HepG2 (cell line): ENCODE measurements around the gene S100A13. TPM values are rescaled to one million over a fixed set of nuclear protein-coding genes. Genes with fewer than 3 reads are reported as not detected.

Experiments used
- ATAC-seq: fragments of 200-7000 bp; cut with Tn5 transposase; 3 replicates; pipeline ENCODE4 v1.9.1; 2020; ENCODE audit warnings: mild to moderate bottlenecking, moderate library complexity
- BruUV-seq: library from RNA; stranded (reverse); fragments of 400-500 nt; replicated peaks from 2 replicates; lab custom pipeline; 2021; lab: Mats Ljungman, UMichigan
- CTCF ChIA-PET: fragments of 300-600 bp; formaldehyde crosslinking; extraction: SDS; loops from one replicate; lab custom pipeline; 2021; ENCODE audit warnings: low total read pairs, inconsistent platforms, low intra/inter-chr PET ratio; lab: Yijun Ruan, JAX
- POLR2A ChIA-PET: fragments of 350-600 bp; sonication (Branson Sonifier 250); formaldehyde crosslinking; loops from one replicate; lab custom pipeline; 2020; ENCODE audit warnings: antibody characterized with exemption, inconsistent platforms; lab: Yijun Ruan, JAX
- DNase-seq: peaks from one replicate; pipeline ENCODE4 v3.0.0-alpha.2; 2015; ENCODE audit warnings: low spot score
- FAIRE-seq: peaks from 3 replicates; lab custom pipeline; 2011; peaks lifted over from hg19 to GRCh38; lab: Jason Lieb, UNC
- H2AFZ ChIP-seq: one replicate; pipeline ENCODE4 v1.6.1; 2011; ENCODE audit warnings: low read length, inconsistent platforms
- H3K27ac ChIP-seq: fragments of 300-600 bp; 3 replicates; pipeline ENCODE4 v1.8.0; 2011; ENCODE audit warnings: mixed run types, mild to moderate bottlenecking, mixed read lengths, low read length, inconsistent platforms; ENCODE audit not compliant: insufficient read depth; ENCODE audit errors: extremely low read length
- H3K27me3 ChIP-seq, 2 experiments: fragments of 200-600 bp in 1 of 2; 2 replicates in 1 of 2; 3 replicates in 1 of 2; pipeline versions ENCODE4 v1.6.0 to v1.8.0; 2011; ENCODE audit warnings: low read length in 2 of 2, mild to moderate bottlenecking in 2 of 2, moderate library complexity in 2 of 2, inconsistent platforms in 1 of 2; ENCODE audit not compliant: insufficient read depth in 2 of 2, control insufficient read depth in 1 of 2
- H3K36me3 ChIP-seq, 2 experiments: fragments of 200-600 bp in 1 of 2; replicated peaks in 1 of 2; 2 replicates in 1 of 2; 3 replicates in 1 of 2; pipeline versions ENCODE4 v1.5.1 to v1.8.0; 2011; ENCODE audit warnings: low read length in 2 of 2, inconsistent platforms in 1 of 2; ENCODE audit not compliant: insufficient read depth in 2 of 2, control insufficient read depth in 1 of 2
- H3K4me1 ChIP-seq: 2 replicates; pipeline ENCODE4 v1.5.1; 2012; ENCODE audit warnings: low read length, inconsistent platforms; ENCODE audit not compliant: insufficient read depth
- H3K4me2 ChIP-seq: 2 replicates; pipeline ENCODE4 v1.6.0; 2011; ENCODE audit warnings: low read depth, low read length, inconsistent platforms
- H3K4me3 ChIP-seq, 3 experiments: fragments of 200-600 bp in 1 of 3; sonication (generic), shearing (Covaris generic) in 1 of 3; replicated peaks in 1 of 3; 2 replicates each; pipeline ENCODE4 v1.5.1; 2011 to 2016; ENCODE audit warnings: low read length in 3 of 3, inconsistent platforms in 2 of 3, low read depth in 2 of 3, mild to moderate bottlenecking in 2 of 3, control low read depth in 1 of 3, mixed read lengths in 1 of 3; ENCODE audit not compliant: insufficient read depth in 1 of 3
- H3K79me2 ChIP-seq: one replicate; pipeline ENCODE4 v1.6.1; 2011; ENCODE audit warnings: low read length, inconsistent platforms; ENCODE audit not compliant: insufficient read depth
- H3K9ac ChIP-seq: 2 replicates; pipeline ENCODE4 v1.6.0; 2011; ENCODE audit warnings: mild to moderate bottlenecking, low read depth, low read length, inconsistent platforms; ENCODE audit not compliant: insufficient read depth
- H3K9me3 ChIP-seq: 2 replicates; pipeline ENCODE4 v1.5.1; 2012; ENCODE audit warnings: mild to moderate bottlenecking, low read length
- H4K20me1 ChIP-seq: 2 replicates; pipeline ENCODE4 v1.6.0; 2011; ENCODE audit warnings: inconsistent platforms, mild to moderate bottlenecking, low read length, moderate library complexity; ENCODE audit not compliant: insufficient read depth
- ELF1 ChIP-seq: sonication (generic); formaldehyde crosslinking; IDR thresholded peaks from 2 replicates; pipeline ENCODE4 v1.4.0; 2020; ENCODE audit warnings: missing genetic modification reagents
- KLF11 ChIP-seq: IDR thresholded peaks from 2 replicates; pipeline ENCODE4 v1.6.1; 2016; ENCODE audit warnings: missing compliant biosample characterization
- MLLT10 ChIP-seq: sonication (generic); formaldehyde crosslinking; IDR thresholded peaks from 2 replicates; pipeline ENCODE4 v1.4.0; 2020; ENCODE audit warnings: missing genetic modification reagents
- ONECUT2 ChIP-seq: sonication (generic); formaldehyde crosslinking; IDR thresholded peaks from 2 replicates; pipeline ENCODE4 v1.4.0; 2020; ENCODE audit warnings: missing genetic modification reagents
- SNAI1 ChIP-seq: sonication (generic); formaldehyde crosslinking; IDR thresholded peaks from 2 replicates; pipeline ENCODE4 v1.5.0; 2020; ENCODE audit warnings: mild to moderate bottlenecking, missing genetic modification reagents, borderline replicate concordance
- ZNF432 ChIP-seq: sonication (generic); formaldehyde crosslinking; IDR thresholded peaks from 2 replicates; pipeline ENCODE4 v1.5.0; 2020; ENCODE audit warnings: missing genetic modification reagents, mild to moderate bottlenecking, borderline replicate concordance
- ZNF780A ChIP-seq: sonication (generic); formaldehyde crosslinking; IDR thresholded peaks from 2 replicates; pipeline ENCODE4 v1.8.0; 2022; ENCODE audit warnings: mild to moderate bottlenecking, missing genetic modification reagents, moderate library complexity
- ZNF781 ChIP-seq: sonication (generic); formaldehyde crosslinking; IDR thresholded peaks from 2 replicates; pipeline ENCODE4 v1.5.1; 2020; ENCODE audit warnings: borderline replicate concordance, mild to moderate bottlenecking, missing genetic modification reagents; ENCODE audit errors: not compliant biosample characterization
- ZNF788 ChIP-seq: sonication (generic); formaldehyde crosslinking; IDR thresholded peaks from 2 replicates; pipeline ENCODE4 v1.5.0; 2020; ENCODE audit warnings: mild to moderate bottlenecking, missing genetic modification reagents, borderline replicate concordance
- WGBS: methylation state at CpG from one replicate; pipeline ENCODE4 v1.1.6; 2017; ENCODE audit warnings: low lambda C conversion rate; 5-methylcytosine and 5-hydroxymethylcytosine counted together
- in situ Hi-C: cut with HindIII; loops from 2 replicates; pipeline ENCODE4 v1.10.0; 2017; ENCODE audit warnings: low pct_unique_long_range_greater_than_20kb; ENCODE audit not compliant: extremely low pct_ligation_motif_present
- intact Hi-C: fragments of 100-400 bp; cut with micrococcal nuclease; formaldehyde crosslinking; loops from one replicate; pipeline ENCODE4 v1.10.0; 2022; ENCODE audit not compliant: unreplicated experiment
- polyA plus RNA-seq, 8 experiments: library from polyadenylated mRNA; depleted of rRNA in 3 of 8; stranded (reverse) in 7 of 8; unstranded in 1 of 8; fragments of >200 nt; fragmentation: Illumina TruSeq in 4 of 8; extraction: Trizol in 4 of 8; gene quantifications; 2 replicates each; pipeline versions ENCODE4 v1.2.1 to v1.2.3, GENCODE V29; 2011 to 2016; ENCODE audit warnings: low read depth in 4 of 8, missing spikeins in 1 of 8, mixed read lengths in 1 of 8; ENCODE audit not compliant: insufficient read depth in 1 of 8
- total RNA-seq, 5 experiments: library from RNA; depleted of rRNA; stranded (reverse); fragments of >200 nt; fragmentation: Illumina TruSeq; extraction: Trizol; gene quantifications; 2 replicates each; pipeline ENCODE4 v1.2.3, GENCODE V29; 2016; ENCODE audit warnings: low read depth in 1 of 5

Gene S100A13
- total and polyA plus RNA-seq, 2 of the 13 experiments (the other 11 are each of a cell fraction or from before 2014, with no cell fraction given): 89.5 to 172 TPM

DNA sequence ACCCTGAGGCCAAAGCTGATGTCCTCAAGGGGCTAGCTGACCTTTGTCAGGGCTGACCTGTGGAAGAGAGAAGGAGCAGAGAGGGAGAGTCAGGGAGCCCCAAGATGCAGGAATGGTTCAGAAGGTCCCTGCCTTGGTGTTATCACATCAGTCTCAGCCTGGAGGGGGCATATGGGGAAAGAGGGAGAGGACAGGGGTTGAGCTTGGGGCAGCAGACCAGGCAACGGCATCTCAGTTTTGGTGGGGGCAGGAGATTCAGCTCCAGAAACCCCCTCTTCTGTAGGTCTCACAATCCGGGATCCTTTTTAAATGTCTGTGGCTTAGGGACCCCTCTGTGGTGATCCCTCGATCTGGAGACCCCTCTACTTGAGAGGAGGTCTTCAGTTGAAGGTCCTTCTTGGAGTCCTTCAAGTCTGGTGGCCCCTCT is 815 bp downstream of the S100A13 start:
- peak overlapping the region; percentile 63 to 84 (median 74) for H3K4me3 ChIP-seq
- WGBS: no CpG with 5 or more reads among the region's 3 CpGs
- no TSS peak for BruUV-seq
- TF ChIP-seq ZNF788 (CRISPR knock-in tag) (0 out of 2 replicates have a peak, but pooled peaks have one; percentile 24), ELF1 (CRISPR knock-in tag) (no peak), ZNF432 (no peak), ZNF780A (CRISPR knock-in tag) (no peak), ONECUT2 (no peak)
- TF ChIP-seq, all 625 proteins: peak for 1
- H3K27ac ChIP-seq: peak overlapping the region; percentile 75
- no peaks in the 10 kb centered on the region for H3K9me3 ChIP-seq
- CTCF ChIA-PET: interaction anchor here (2.0 kb wide), 1 partner anchor 54 kb away, joined by 18 read pairs; no protein-coding TSS in a partner anchor
- H4K20me1 ChIP-seq: no peaks in the 10 kb centered on the region
- in situ Hi-C loops: loop anchor here (5.0 kb wide), 2 partner anchors 54 to 119 kb away; no protein-coding TSS in a partner anchor
- peaks cover 34% of the 10 kb centered on the region for H3K79me2 ChIP-seq
- no peak overlapping the region for H2AFZ ChIP-seq
- ATAC-seq (no peak), DNase-seq (no peak), FAIRE-seq (no peak)
- intact Hi-C loops: loop anchor here (2.0 to 5.0 kb wide), 2 partner anchors 18 to 114 kb away; no protein-coding TSS in a partner anchor
- H3K4me2 ChIP-seq: peak overlapping the region; percentile 91
- peak overlapping the region; percentile 78 for H3K9ac ChIP-seq
- POLR2A ChIA-PET: interaction anchor here (0.9 to 15.2 kb wide), 17 partner anchors 8 to 143 kb away, joined by 3 to 390 read pairs (median 8); partner anchors contain the start of genes INTS3, S100A14, S100A16 and S100A6
- H3K27me3 ChIP-seq: no peaks in the 10 kb centered on the region
- peaks cover 2 to 3% of the 10 kb centered on the region in 2 experiments; a peak in 2 of 5 replicates for H3K36me3 ChIP-seq
- H3K4me1 ChIP-seq: peaks cover 49% of the 10 kb centered on the region

DNA sequence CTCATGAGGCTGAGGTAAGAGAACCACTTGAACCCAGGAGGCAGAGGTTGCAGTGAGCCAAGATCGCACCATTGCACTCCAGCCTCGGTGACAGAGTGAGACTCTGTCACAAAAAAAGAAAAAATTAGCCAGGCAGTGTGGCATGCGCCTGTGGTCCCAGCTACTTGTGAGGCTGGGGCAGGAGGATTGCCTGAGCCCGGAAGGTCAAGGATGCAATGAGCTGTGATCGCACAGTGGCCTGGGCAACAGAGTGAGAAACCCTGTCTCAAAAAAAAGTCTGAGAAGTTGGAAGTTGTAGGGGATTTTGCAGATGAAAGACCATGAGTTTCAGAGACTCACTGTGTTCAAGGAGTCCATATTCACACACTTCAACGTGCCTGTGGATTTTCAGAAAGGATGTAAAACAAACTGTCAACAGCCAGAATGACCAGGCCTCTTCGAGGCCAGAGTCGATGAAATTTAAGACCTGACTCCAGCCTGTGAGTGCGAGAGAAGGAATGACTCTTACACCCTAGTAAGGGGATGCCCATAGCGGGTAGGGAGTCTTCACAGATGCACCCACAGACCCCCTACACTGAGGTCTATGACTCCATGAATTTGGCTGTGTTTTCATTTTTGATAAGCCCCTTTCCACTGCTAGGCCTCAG is 2.2 kb downstream of the S100A13 start:
- no peak for DNase-seq
- TF ChIP-seq KLF11: no peak
- no peak for TF ChIP-seq SNAI1
- TF ChIP-seq MLLT10 (CRISPR knock-in tag): no peak
- TF ChIP-seq ZNF781 (CRISPR knock-in tag): no peak
- no peaks in the 10 kb centered on the region for H3K9me3 ChIP-seq
- no peak overlapping the region for H3K4me3 ChIP-seq
- no TSS peak for BruUV-seq
- 94% methylated on average over 10 of the region's 10 CpGs for WGBS
- H3K27me3 ChIP-seq: no peaks in the 10 kb centered on the region
- POLR2A ChIA-PET: interaction anchor here (15.2 kb wide), 1 partner anchor 14 kb away, joined by 390 read pairs; the partner anchor contains the start of genes S100A14 and S100A16
- no peak for ATAC-seq
- H4K20me1 ChIP-seq: no peaks in the 10 kb centered on the region
- H3K36me3 ChIP-seq: peaks cover 2 to 3% of the 10 kb centered on the region in 2 experiments; a peak in 2 of 5 replicates
- in situ Hi-C loops (loop anchor here (5.0 kb wide), 2 partner anchors 53 to 118 kb away; no protein-coding TSS in a partner anchor), intact Hi-C loops (loop anchor here (5.0 kb wide), 1 partner anchor 113 kb away; no protein-coding TSS in a partner anchor)
- H3K27ac ChIP-seq: no peak overlapping the region
- no peak overlapping the region for H3K9ac ChIP-seq
- no peak overlapping the region for H2AFZ ChIP-seq
- no peak overlapping the region for H3K4me2 ChIP-seq
- FAIRE-seq: no peak
- CTCF ChIA-PET: no interaction called here
- H3K79me2 ChIP-seq: peaks cover 29% of the 10 kb centered on the region
- H3K4me1 ChIP-seq: peaks cover 35% of the 10 kb centered on the region
